Measurements from ENCODE around the gene RIPOR3. TPM values are rescaled to one million over a fixed set of nuclear protein-coding genes. Genes with fewer than 3 reads are reported as not detected.

Gene RIPOR3
- total and polyA plus RNA-seq, 9 of the 15 experiments (the other 6 are each of a cell fraction or from before 2014, with no cell fraction given), result 3.3 to 62.7 (median 21.4) TPM

DNA sequence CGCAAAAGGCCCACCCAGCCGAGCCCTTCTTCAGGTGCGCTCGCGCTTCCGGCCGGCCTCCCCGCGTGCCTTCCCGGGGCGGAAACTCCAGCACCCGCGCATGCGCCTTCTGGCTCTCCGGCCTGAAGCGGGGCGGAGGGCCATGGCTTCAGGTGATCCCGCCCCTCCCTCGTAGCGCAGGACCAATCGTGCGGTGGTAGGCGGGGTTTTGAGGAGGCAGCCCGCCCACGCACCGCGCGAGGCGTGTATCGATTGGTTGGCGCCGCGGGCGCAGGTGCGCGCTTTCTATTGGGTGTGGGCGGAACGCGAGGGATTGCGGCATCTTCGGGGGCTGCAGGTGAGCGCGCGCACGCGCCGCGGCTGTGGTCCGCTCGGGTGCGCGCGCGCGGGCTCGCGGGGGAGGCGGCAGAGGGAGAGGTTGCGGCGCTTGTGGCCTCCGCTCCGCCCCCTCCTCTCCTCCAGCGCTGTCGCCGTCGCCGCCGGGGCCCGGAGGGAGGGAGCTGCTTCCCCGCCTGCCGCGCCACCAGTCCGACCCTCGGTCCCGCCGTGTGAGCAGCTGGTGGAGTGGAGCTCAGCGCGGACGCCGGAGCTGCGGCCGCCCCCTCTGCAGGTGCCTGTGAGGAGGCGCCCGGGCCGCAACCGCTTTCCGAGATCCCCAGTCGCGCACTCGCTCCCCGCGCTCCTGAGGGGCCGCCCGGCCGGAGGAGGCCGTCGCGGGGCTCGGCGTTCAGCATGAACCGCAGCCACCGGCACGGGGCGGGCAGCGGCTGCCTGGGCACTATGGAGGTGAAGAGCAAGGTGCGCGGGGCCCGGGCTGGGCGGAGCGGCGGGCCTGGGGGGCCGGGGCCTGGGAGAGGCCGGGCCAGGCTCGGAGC is 40.0 kb upstream of the RIPOR3 start, which contains the start of gene PARD6B (continued):
- TF ChIP-seq, protein P1, sequence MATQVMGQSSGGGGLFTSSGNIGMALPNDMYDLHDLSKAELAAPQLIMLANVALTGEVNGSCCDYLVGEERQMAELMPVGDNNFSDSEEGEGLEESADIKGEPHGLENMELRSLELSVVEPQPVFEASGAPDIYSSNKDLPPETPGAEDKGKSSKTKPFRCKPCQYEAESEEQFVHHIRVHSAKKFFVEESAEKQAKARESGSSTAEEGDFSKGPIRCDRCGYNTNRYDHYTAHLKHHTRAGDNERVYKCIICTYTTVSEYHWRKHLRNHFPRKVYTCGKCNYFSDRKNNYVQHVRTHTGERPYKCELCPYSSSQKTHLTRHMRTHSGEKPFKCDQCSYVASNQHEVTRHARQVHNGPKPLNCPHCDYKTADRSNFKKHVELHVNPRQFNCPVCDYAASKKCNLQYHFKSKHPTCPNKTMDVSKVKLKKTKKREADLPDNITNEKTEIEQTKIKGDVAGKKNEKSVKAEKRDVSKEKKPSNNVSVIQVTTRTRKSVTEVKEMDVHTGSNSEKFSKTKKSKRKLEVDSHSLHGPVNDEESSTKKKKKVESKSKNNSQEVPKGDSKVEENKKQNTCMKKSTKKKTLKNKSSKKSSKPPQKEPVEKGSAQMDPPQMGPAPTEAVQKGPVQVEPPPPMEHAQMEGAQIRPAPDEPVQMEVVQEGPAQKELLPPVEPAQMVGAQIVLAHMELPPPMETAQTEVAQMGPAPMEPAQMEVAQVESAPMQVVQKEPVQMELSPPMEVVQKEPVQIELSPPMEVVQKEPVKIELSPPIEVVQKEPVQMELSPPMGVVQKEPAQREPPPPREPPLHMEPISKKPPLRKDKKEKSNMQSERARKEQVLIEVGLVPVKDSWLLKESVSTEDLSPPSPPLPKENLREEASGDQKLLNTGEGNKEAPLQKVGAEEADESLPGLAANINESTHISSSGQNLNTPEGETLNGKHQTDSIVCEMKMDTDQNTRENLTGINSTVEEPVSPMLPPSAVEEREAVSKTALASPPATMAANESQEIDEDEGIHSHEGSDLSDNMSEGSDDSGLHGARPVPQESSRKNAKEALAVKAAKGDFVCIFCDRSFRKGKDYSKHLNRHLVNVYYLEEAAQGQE (IDR thresholded peaks at IDR 0.05; ENCODE audit: borderline replicate concordance), result 0 out of 2 replicates have a peak, but pooled peaks have one; percentile 5
- TF ChIP-seq, protein P1 (CRISPR knock-in tag; IDR thresholded peaks at IDR 0.05; ENCODE audit: low read depth), result no peak
- TF ChIP-seq, protein P2, sequence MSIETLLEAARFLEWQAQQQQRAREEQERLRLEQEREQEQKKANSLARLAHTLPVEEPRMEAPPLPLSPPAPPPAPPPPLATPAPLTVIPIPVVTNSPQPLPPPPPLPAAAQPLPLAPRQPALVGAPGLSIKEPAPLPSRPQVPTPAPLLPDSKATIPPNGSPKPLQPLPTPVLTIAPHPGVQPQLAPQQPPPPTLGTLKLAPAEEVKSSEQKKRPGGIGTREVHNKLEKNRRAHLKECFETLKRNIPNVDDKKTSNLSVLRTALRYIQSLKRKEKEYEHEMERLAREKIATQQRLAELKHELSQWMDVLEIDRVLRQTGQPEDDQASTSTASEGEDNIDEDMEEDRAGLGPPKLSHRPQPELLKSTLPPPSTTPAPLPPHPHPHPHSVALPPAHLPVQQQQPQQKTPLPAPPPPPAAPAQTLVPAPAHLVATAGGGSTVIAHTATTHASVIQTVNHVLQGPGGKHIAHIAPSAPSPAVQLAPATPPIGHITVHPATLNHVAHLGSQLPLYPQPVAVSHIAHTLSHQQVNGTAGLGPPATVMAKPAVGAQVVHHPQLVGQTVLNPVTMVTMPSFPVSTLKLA (conservative IDR thresholded peaks at IDR 0.05), result peak; percentile 64 to 84
- TF ChIP-seq POLR2AphosphoS2 (IDR thresholded peaks at IDR 0.05; ENCODE audit: low read length), result no peak
- no peak for TF ChIP-seq HMG20B (CRISPR knock-in tag; IDR thresholded peaks at IDR 0.05)
- no peak for TF ChIP-seq MXI1 (IDR thresholded peaks at IDR 0.05; ENCODE audit: low read depth, low read length)
- TF ChIP-seq RCOR1 (IDR thresholded peaks at IDR 0.05; ENCODE audit: borderline replicate concordance in 1 of 2, low read depth in 2 of 2, low read length in 2 of 2), result peak; percentile 6 to 83; a peak in 3 of 4 replicates
- peak; percentile 30; the same call in 1 of the 2 replicates for TF ChIP-seq ZNF583 (CRISPR knock-in tag; IDR thresholded peaks at IDR 0.05)
- TF ChIP-seq, protein P3, sequence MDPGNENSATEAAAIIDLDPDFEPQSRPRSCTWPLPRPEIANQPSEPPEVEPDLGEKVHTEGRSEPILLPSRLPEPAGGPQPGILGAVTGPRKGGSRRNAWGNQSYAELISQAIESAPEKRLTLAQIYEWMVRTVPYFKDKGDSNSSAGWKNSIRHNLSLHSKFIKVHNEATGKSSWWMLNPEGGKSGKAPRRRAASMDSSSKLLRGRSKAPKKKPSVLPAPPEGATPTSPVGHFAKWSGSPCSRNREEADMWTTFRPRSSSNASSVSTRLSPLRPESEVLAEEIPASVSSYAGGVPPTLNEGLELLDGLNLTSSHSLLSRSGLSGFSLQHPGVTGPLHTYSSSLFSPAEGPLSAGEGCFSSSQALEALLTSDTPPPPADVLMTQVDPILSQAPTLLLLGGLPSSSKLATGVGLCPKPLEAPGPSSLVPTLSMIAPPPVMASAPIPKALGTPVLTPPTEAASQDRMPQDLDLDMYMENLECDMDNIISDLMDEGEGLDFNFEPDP (CRISPR knock-in tag; IDR thresholded peaks at IDR 0.05), result no peak
- TF ChIP-seq, protein P4, sequence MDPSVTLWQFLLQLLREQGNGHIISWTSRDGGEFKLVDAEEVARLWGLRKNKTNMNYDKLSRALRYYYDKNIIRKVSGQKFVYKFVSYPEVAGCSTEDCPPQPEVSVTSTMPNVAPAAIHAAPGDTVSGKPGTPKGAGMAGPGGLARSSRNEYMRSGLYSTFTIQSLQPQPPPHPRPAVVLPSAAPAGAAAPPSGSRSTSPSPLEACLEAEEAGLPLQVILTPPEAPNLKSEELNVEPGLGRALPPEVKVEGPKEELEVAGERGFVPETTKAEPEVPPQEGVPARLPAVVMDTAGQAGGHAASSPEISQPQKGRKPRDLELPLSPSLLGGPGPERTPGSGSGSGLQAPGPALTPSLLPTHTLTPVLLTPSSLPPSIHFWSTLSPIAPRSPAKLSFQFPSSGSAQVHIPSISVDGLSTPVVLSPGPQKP (CRISPR knock-in tag; IDR thresholded peaks at IDR 0.05), result no peak
- TF ChIP-seq, protein P5, sequence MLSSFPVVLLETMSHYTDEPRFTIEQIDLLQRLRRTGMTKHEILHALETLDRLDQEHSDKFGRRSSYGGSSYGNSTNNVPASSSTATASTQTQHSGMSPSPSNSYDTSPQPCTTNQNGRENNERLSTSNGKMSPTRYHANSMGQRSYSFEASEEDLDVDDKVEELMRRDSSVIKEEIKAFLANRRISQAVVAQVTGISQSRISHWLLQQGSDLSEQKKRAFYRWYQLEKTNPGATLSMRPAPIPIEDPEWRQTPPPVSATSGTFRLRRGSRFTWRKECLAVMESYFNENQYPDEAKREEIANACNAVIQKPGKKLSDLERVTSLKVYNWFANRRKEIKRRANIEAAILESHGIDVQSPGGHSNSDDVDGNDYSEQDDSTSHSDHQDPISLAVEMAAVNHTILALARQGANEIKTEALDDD (IDR thresholded peaks at IDR 0.05), result no peak

All from K562 (cell line).